Natural killer cell (primary cell): ENCODE measurements around the gene VWA8. TPM values are rescaled to one million over a fixed set of nuclear protein-coding genes. Genes with fewer than 3 reads are reported as not detected.

Source experiments
- ATAC-seq, 3 donors: fragments of 150-1000 bp in 2 of 3; fragments of 200-7000 bp in 1 of 3; cut with Tn5 transposase; 1 replicate in 1 of 3; 2 replicates in 2 of 3; pipeline ENCODE4 v1.10.0; 2021; ENCODE audit warnings: mild to moderate bottlenecking in 2 of 3, moderate library complexity in 2 of 3
- DNase-seq, 2 donors: peaks; one replicate each; pipeline versions ENCODE4 v3.0.0 to v3.0.0-alpha.2; 2013 to 2021; ENCODE audit warnings: mixed read lengths in 1 of 2
- H3K27ac ChIP-seq: one replicate; pipeline ENCODE4 v1.5.1; 2013; ENCODE audit warnings: mild to moderate bottlenecking, low read length
- H3K27me3 ChIP-seq: one replicate; pipeline ENCODE4 v1.6.1; 2013; ENCODE audit warnings: low read length; ENCODE audit not compliant: control insufficient read depth, insufficient read depth
- H3K36me3 ChIP-seq: one replicate; pipeline ENCODE4 v1.6.1; 2013; ENCODE audit warnings: low read length; ENCODE audit not compliant: control insufficient read depth, insufficient read depth
- H3K4me1 ChIP-seq: one replicate; pipeline ENCODE4 v1.6.1; 2013; ENCODE audit warnings: low read length; ENCODE audit not compliant: control insufficient read depth, insufficient read depth
- H3K4me3 ChIP-seq: one replicate; pipeline ENCODE4 v1.5.1; 2013; ENCODE audit warnings: low read length
- H3K9me3 ChIP-seq: one replicate; pipeline ENCODE4 v1.6.1; 2013; ENCODE audit warnings: low read length; ENCODE audit not compliant: control insufficient read depth, insufficient read depth
- H3K27ac Mint-ChIP-seq, 2 donors: one replicate each; pipeline ENCODE4 v1.8.0; 2022; ENCODE audit warnings: mild to moderate bottlenecking in 2 of 2, mixed read lengths in 2 of 2, moderate library complexity in 1 of 2
- H3K27me3 Mint-ChIP-seq, 2 donors: one replicate each; pipeline ENCODE4 v1.8.0; 2022; ENCODE audit warnings: low read depth in 2 of 2, mixed read lengths in 2 of 2
- H3K36me3 Mint-ChIP-seq: one replicate; pipeline ENCODE4 v1.8.0; 2022; ENCODE audit warnings: mixed read lengths
- H3K4me1 Mint-ChIP-seq, 2 donors: one replicate each; pipeline ENCODE4 v1.8.0; 2022; ENCODE audit warnings: mixed read lengths in 2 of 2
- H3K4me3 Mint-ChIP-seq: one replicate; pipeline ENCODE4 v1.8.0; 2022; ENCODE audit warnings: mild to moderate bottlenecking, moderate library complexity, mixed read lengths
- H3K9me3 Mint-ChIP-seq, 2 donors: one replicate each; pipeline ENCODE4 v1.8.0; 2022; ENCODE audit warnings: mixed read lengths in 2 of 2
- CTCF ChIP-seq: fragments of 200-600 bp; IDR thresholded peaks from one replicate; pipeline ENCODE4 v1.8.0; 2022; ENCODE audit warnings: antibody characterized with exemption
- WGBS: methylation state at CpG from one replicate; pipeline ENCODE4 v1.1.7; 2013; ENCODE audit warnings: missing lambda C conversion rate; ENCODE audit not compliant: insufficient coverage; 5-methylcytosine and 5-hydroxymethylcytosine counted together
- intact Hi-C: fragments of 100-400 bp; cut with micrococcal nuclease; formaldehyde crosslinking; loops from one replicate; pipeline ENCODE4 v1.14.2; 2022
- total RNA-seq, 4 donors: library from RNA; stranded (reverse); fragments of 120-200 nt in 1 of 4; gene quantifications; one replicate each; pipeline versions ENCODE4 v1.2.3 to v1.2.4, GENCODE V29; 2013 to 2022

The VWA8 gene
- 10 to 100 TPM; 21.9 to 27.5 (median 22.6) TPM for total RNA-seq
- total RNA-seq (2013): 45.6 TPM

GRCh38 chr13:41960637-41961465 is at the start of gene VWA8:
Gene VWA8, minus strand, starts transcription at chr13:41961109. Its CDS starts 94 bp downstream, at chr13:41961015.
- Mint-ChIP-seq H3K27me3 (peaks cover 13 to 16% of the 10 kb centered on the region in 2 donors), H3K9me3 (no peaks in the 10 kb centered on the region), H3K27ac (peak within 1 kb of the TSS; percentile 75 to 82), H3K4me3 (peak within 1 kb of the TSS; percentile 87), H3K36me3 (no peaks in the 10 kb centered on the region), H3K4me1 (peaks cover 23 to 27% of the 10 kb centered on the region in 2 donors)
- H3K27me3 ChIP-seq: no peaks in the 10 kb centered on the region
- H3K9me3 ChIP-seq: no peaks in the 10 kb centered on the region
- intact Hi-C loops: no loop called here
- H3K27ac ChIP-seq: peak within 1 kb of the TSS; percentile 80
- peak within 1 kb of the TSS; percentile 86 for H3K4me3 ChIP-seq
- peaks cover 10% of the 10 kb centered on the region for H3K4me1 ChIP-seq
- ATAC-seq (peak; percentile 95 to 97 (median 97)), DNase-seq (peak; percentile 76 to 90)
- H3K36me3 ChIP-seq: no peaks in the 10 kb centered on the region
- no peak for TF ChIP-seq CTCF
- 1% methylated on average over 83 of the region's 83 CpGs for WGBS

GRCh38 chr13:42009057-42009456 is 48.1 kb upstream of the VWA8 start:
- Histone ChIP-seq H3K27ac (no peak overlapping the region), H3K36me3 (no peaks in the 10 kb centered on the region), H3K9me3 (no peaks in the 10 kb centered on the region), H3K27me3 (no peaks in the 10 kb centered on the region), H3K4me1 (peaks cover 8% of the 10 kb centered on the region), H3K4me3 (no peak overlapping the region)
- TF ChIP-seq CTCF: no peak
- H3K27ac Mint-ChIP-seq: no peak overlapping the region
- DNase-seq: no peak
- H3K4me3 Mint-ChIP-seq: no peak overlapping the region
- intact Hi-C loops: no loop called here
- peaks cover 0 to 6% of the 10 kb centered on the region in 2 donors for H3K4me1 Mint-ChIP-seq
- no peaks in the 10 kb centered on the region for H3K36me3 Mint-ChIP-seq
- WGBS: 62% methylated on average over 4 of the region's 4 CpGs
- ATAC-seq: peak in 2 of 3 donors; percentile 43 to 75
- H3K27me3 Mint-ChIP-seq: peaks cover 20 to 26% of the 10 kb centered on the region in 2 donors
- H3K9me3 Mint-ChIP-seq: no peaks in the 10 kb centered on the region

GRCh38 chr13:42007844-42008243 is 46.9 kb upstream of the VWA8 start:
- DNase-seq (no peak), ATAC-seq (no peak)
- Mint-ChIP-seq H3K4me1 (peaks cover 0 to 6% of the 10 kb centered on the region in 2 donors), H3K4me3 (no peak overlapping the region), H3K9me3 (no peaks in the 10 kb centered on the region), H3K36me3 (no peaks in the 10 kb centered on the region), H3K27ac (no peak overlapping the region), H3K27me3 (peaks cover 20 to 22% of the 10 kb centered on the region in 2 donors)
- Histone ChIP-seq H3K4me1 (peaks cover 8% of the 10 kb centered on the region), H3K27me3 (no peaks in the 10 kb centered on the region), H3K9me3 (no peaks in the 10 kb centered on the region), H3K27ac (no peak overlapping the region), H3K36me3 (no peaks in the 10 kb centered on the region), H3K4me3 (no peak overlapping the region)
- intact Hi-C loops: no loop called here
- no peak for TF ChIP-seq CTCF
- WGBS: no CpG with 5 or more reads among the region's 1 CpG
